Stimulated activated CD4-positive, alpha-beta T cell treated with anti-CD3 and anti-CD28 coated beads, Interleukin-15, amount 100 ng/mL, for 24 hours (primary cell): ENCODE measurements around the gene ABCB7.
A peak's percentile ranks its signal among the peaks of the same experiment; 100 is the strongest.
"Not testable (repeated sequence)": the region's sequence is repeated elsewhere in the genome, so short reads cannot be mapped to it uniquely, and the experiment has no call there.

Source experiments
- DNase-seq: peaks from one replicate; pipeline ENCODE4 v3.0.0-alpha.2; 2020

The ABCB7 gene

DNA sequence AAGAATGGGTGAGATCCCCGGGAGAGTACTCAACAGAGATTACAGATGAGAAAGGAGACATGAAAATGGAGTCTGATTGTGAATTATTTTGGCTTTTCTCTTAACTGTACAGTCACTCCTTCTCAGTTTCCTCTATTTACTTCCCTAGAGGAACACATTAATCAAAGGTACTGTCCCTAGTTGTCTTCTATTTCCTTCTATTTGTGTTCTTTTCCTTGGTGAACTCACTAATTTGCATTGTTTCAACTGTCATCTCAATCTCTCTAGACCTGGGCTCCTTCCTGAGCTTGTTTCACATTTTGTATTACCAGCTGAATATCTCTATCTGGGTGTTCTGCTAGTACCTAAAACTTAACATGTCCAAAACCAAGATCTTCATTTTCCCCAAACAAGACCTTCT lies 59.8 kb downstream of the ABCB7 start:
- DNase-seq: no peak

GRCh38 chrX:75086731-75087195 lies 69.3 kb downstream of the ABCB7 start:
- DNase-seq: no peak

DNA sequence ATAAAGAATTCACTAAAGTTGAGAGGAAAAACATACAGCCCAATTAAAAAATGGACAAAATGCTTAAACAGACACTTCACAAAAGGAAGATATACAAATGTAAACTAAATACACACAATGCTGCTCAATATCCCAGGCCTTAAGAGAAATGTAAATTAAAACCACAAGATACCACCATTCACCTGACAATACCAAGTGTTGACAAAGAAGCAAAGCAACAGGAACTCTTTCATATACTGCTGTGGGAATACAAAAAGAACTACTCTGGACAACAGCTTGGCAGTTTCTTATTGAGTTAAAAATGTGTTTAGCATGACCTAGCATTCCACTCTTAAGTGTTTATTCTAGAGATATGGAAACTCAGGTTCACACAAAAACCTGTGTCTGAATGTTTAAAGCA lies 71.3 kb downstream of the ABCB7 start:
- DNase-seq: no peak

DNA sequence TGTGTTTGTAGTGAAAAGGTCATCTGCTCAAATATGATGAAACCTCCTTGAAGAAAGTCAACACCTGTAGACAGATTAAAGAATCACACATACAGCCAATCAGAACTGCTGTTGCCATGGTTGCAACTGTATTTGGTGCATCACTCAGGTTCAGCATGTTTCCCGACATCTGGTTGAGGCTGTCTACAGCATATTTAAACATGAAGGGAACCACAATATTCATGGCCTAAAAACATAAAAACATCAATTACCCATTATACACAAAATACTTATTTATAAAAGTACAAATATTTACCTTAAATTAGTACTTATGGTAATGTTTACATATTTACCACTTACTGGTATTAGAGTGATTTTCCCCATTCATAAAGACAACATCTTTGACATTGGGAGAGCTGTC lies 79.7 kb downstream of the ABCB7 start:
- DNase-seq: no peak

DNA sequence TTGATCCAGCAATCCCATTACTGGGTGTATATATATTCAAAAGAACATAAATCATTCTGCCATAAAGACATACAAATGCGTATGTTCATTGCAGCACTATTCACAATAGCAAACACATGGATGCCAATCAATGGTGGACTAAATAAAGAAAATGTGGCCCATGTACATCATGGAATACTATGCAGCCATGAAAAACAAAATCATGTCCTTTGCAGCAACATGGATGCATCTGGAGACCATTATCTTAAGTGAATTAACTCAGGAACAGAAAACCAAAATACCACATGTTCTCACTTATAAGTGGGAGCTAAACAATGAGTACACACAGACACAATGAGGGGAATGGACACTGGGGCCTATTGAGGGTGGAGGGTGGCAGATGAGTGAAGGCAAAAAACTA lies 81.6 kb downstream of the ABCB7 start:
- no peak for DNase-seq

DNA sequence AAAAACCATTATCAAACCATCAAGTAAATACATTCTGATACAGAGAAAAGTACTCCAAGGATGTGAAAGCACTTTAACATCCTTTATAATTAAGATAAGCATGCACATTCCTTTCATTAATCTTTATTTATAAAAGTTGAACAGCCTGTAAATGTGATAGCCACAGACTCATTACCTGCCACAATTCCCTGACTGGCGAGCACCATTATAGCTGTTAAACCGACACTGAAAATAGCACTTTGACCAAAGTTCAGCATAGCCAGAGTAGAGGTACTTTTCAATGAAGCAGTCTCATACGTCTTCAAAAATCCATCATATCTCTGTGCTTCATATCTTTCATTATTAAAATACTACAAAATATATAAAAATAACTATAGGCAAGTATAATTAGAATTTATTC lies 84.7 kb downstream of the ABCB7 start:
- DNase-seq: no peak

- DNase-seq: no peak
Measured at GRCh38 chrX:75067931-75068330, 88.2 kb downstream of the ABCB7 start.

DNA sequence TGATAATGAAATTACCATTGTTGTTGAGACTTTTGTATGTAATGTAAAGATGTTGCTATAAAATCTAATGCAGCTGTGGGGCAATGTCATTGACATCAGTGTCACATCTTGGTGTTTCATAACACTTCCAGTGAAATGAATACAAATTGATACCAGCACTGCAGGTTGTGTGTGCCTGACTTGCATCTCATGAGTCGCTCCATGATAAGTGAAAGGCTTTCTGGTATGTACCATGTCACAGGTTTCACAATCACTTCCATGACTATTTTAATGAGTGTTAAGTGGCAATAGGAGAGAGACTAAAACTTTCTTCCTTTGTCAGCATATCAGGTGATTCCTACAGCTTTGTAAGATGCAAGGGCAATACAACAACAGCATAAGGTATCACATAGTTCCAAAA lies 94.4 kb downstream of the ABCB7 start:
- DNase-seq: no peak

GRCh38 chrX:75051047-75051446 lies 105.0 kb downstream of the ABCB7 start:
- DNase-seq: no peak

DNA sequence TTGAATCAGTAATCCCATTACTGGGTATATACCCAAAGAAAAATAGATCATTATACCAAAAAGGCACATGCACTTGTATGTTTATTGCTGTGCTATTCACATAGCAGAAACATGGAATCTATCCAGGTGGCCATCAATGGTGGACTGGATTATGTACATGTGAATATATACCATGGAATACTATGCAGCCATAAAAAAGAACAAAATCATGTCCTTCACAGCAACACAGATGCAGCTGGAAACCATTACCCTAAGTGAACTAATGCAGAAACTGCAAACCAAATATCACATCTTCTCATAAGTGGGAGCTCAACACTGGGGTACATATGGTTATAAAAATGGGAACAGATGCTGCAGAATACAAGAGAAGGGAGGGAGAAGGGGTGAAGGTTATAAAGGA lies 110.7 kb downstream of the ABCB7 start:
- no peak for DNase-seq

- not testable (repeated sequence) for DNase-seq
Measured at GRCh38 chrX:75044142-75044541, 111.9 kb downstream of the ABCB7 start.

DNA sequence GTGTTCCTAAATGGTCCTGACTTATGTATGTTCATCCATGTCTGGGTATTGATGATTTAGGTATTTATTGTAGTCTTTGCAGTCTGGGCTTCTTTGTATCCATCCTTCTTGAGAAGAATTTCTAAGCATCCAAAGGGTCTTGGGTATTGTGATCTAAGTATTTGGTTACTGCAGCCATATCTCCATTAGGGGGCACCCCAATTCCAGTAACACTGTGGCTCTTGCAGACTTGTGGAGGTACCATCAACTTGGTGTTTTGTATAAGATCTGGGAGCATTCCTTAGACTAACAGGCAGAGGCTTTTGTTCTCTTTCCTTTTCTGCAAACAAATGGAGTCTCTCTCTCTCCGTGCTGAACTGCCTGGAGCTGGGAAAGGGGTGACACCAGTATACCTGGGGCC lies 117.2 kb downstream of the ABCB7 start:
- DNase-seq: peak; percentile 21
